ENCODE results near the gene MOB2. TPM values are rescaled to one million over a fixed set of nuclear protein-coding genes. Genes with fewer than 3 reads are reported as not detected.

MOB2 gene
- total and polyA plus RNA-seq, 2 of the 13 experiments (the other 11 are each of a cell fraction or from before 2014, with no cell fraction given), result 21.8 to 27.7 TPM

- no peak for DNase-seq (ENCODE audit: low spot score)
- Histone ChIP-seq H4K20me1 (ENCODE audit: insufficient read depth, low read length) (peaks cover 6% of the 10 kb centered on the region; the same call in 1 of the 2 replicates), H2AFZ (ENCODE audit: low read length) (no peak overlapping the region), H3K27me3 (ENCODE audit: control insufficient read depth in 1 of 2, insufficient read depth in 2 of 2, low read length in 2 of 2) (peaks cover 5 to 29% of the 10 kb centered on the region in 2 experiments; a peak in 4 of 5 replicates), H3K27ac (ENCODE audit: extremely low read length, insufficient read depth, low read length) (no peak overlapping the region), H3K79me2 (ENCODE audit: insufficient read depth, low read length) (no peaks in the 10 kb centered on the region), H3K4me2 (ENCODE audit: low read depth, low read length) (no peak overlapping the region), H3K36me3 (replicated peaks in 1 of 2; ENCODE audit: control insufficient read depth in 1 of 2, insufficient read depth in 2 of 2, low read length in 2 of 2) (no peaks in the 10 kb centered on the region), H3K9me3 (ENCODE audit: low read length) (no peaks in the 10 kb centered on the region), H3K4me1 (ENCODE audit: insufficient read depth, low read length) (no peaks in the 10 kb centered on the region), H3K4me3 (replicated peaks in 1 of 3; ENCODE audit: insufficient read depth in 1 of 3, low read depth in 2 of 3, low read length in 3 of 3) (no peak overlapping the region), H3K9ac (ENCODE audit: insufficient read depth, low read depth, low read length) (no peak overlapping the region)
- POLR2A ChIA-PET, result no interaction called here
- intact Hi-C loops (cut with micrococcal nuclease; ENCODE audit: unreplicated experiment) (no loop called here), in situ Hi-C loops (cut with HindIII; ENCODE audit: extremely low pct_ligation_motif_present, low pct_unique_long_range_greater_than_20kb) (no loop called here)
- ATAC-seq, result no peak
- CTCF ChIA-PET (ENCODE audit: low intra/inter-chr PET ratio, low total read pairs), result no interaction called here
- 26% methylated on average over 7 of the region's 22 CpGs for WGBS (ENCODE audit: low lambda C conversion rate)
- BruUV-seq (replicated peaks), result no TSS peak
- no peak for FAIRE-seq
- TF ChIP-seq MIER2 (CRISPR knock-in tag; IDR thresholded peaks at IDR 0.05) (peak; percentile 93), RFX3 (CRISPR knock-in tag; IDR thresholded peaks at IDR 0.05) (no peak), ESRRA (CRISPR knock-in tag; IDR thresholded peaks at IDR 0.05; ENCODE audit: low read depth) (no peak), IRX3 (CRISPR knock-in tag; IDR thresholded peaks at IDR 0.05; ENCODE audit: borderline replicate concordance, low read depth) (no peak), ZMYM3 (CRISPR knock-in tag; IDR thresholded peaks at IDR 0.05) (no peak), ZNF460 (CRISPR knock-in tag; IDR thresholded peaks at IDR 0.05; ENCODE audit: borderline replicate concordance) (no peak), REPIN1 (CRISPR knock-in tag; IDR thresholded peaks at IDR 0.05; ENCODE audit: borderline replicate concordance, low read depth) (0 out of 2 replicates have a peak, but pooled peaks have one; percentile 27), AFF4 (CRISPR knock-in tag; IDR thresholded peaks at IDR 0.05) (no peak), SALL1 (CRISPR knock-in tag; IDR thresholded peaks at IDR 0.05) (no peak)
- TF ChIP-seq, protein P1, sequence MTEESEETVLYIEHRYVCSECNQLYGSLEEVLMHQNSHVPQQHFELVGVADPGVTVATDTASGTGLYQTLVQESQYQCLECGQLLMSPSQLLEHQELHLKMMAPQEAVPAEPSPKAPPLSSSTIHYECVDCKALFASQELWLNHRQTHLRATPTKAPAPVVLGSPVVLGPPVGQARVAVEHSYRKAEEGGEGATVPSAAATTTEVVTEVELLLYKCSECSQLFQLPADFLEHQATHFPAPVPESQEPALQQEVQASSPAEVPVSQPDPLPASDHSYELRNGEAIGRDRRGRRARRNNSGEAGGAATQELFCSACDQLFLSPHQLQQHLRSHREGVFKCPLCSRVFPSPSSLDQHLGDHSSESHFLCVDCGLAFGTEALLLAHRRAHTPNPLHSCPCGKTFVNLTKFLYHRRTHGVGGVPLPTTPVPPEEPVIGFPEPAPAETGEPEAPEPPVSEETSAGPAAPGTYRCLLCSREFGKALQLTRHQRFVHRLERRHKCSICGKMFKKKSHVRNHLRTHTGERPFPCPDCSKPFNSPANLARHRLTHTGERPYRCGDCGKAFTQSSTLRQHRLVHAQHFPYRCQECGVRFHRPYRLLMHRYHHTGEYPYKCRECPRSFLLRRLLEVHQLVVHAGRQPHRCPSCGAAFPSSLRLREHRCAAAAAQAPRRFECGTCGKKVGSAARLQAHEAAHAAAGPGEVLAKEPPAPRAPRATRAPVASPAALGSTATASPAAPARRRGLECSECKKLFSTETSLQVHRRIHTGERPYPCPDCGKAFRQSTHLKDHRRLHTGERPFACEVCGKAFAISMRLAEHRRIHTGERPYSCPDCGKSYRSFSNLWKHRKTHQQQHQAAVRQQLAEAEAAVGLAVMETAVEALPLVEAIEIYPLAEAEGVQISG (CRISPR knock-in tag; IDR thresholded peaks at IDR 0.05), result 0 out of 2 replicates have a peak, but pooled peaks have one; percentile 21
- TF ChIP-seq, protein P2, sequence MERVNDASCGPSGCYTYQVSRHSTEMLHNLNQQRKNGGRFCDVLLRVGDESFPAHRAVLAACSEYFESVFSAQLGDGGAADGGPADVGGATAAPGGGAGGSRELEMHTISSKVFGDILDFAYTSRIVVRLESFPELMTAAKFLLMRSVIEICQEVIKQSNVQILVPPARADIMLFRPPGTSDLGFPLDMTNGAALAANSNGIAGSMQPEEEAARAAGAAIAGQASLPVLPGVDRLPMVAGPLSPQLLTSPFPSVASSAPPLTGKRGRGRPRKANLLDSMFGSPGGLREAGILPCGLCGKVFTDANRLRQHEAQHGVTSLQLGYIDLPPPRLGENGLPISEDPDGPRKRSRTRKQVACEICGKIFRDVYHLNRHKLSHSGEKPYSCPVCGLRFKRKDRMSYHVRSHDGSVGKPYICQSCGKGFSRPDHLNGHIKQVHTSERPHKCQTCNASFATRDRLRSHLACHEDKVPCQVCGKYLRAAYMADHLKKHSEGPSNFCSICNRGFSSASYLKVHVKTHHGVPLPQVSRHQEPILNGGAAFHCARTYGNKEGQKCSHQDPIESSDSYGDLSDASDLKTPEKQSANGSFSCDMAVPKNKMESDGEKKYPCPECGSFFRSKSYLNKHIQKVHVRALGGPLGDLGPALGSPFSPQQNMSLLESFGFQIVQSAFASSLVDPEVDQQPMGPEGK (CRISPR knock-in tag; IDR thresholded peaks at IDR 0.05), result peak; percentile 63
Measured at GRCh38 chr11:1450949-1451710, 35.4 kb downstream of the MOB2 start.
